H1 (cell line): Measurements from ENCODE around the gene DNAH1. TPM values are rescaled to one million over a fixed set of nuclear protein-coding genes. Genes with fewer than 3 reads are reported as not detected.

Source experiments
- CTCF ChIA-PET: fragments of 300-600 bp; sonication (Branson Sonifier 250); formaldehyde crosslinking; loops from one replicate; lab custom pipeline; 2021; ENCODE audit not compliant: partially characterized antibody; lab: Charles Lee
- POLR2A ChIA-PET: fragments of 300-600 bp; sonication (Branson Sonifier 250); formaldehyde crosslinking; loops from one replicate; lab custom pipeline; 2021; ENCODE audit warnings: inconsistent platforms; ENCODE audit not compliant: partially characterized antibody; lab: Charles Lee
- DNase-seq, 2 experiments: peaks; one replicate each; pipeline versions ENCODE4 v3.0.0 to v3.0.0-alpha.2; 2010 to 2022; ENCODE audit warnings: low spot score in 2 of 2, low read depth in 1 of 2, mixed read lengths in 1 of 2
- FAIRE-seq: peaks from 2 replicates; lab custom pipeline; 2011; peaks lifted over from hg19 to GRCh38; lab: Jason Lieb, UNC
- H2AFZ ChIP-seq: 2 replicates; pipeline ENCODE4 v1.8.1; 2012; ENCODE audit warnings: low read length, inconsistent platforms
- H2AK5ac ChIP-seq: 2 replicates; pipeline ENCODE4 v1.6.1; 2013; ENCODE audit warnings: low read depth, low read length
- H2BK120ac ChIP-seq: replicated peaks from 2 replicates; pipeline ENCODE3; 2013; ENCODE audit warnings: low read depth, low read length, inconsistent platforms
- H2BK12ac ChIP-seq: 2 replicates; pipeline ENCODE4 v1.6.1; 2013; ENCODE audit warnings: low read depth, low read length
- H2BK15ac ChIP-seq: 2 replicates; pipeline ENCODE4 v1.6.1; 2013; ENCODE audit warnings: low read length
- H2BK20ac ChIP-seq: 2 replicates; pipeline ENCODE4 v1.6.1; 2013; ENCODE audit warnings: low read length
- H2BK5ac ChIP-seq: 2 replicates; pipeline ENCODE4 v1.6.1; 2013; ENCODE audit warnings: low read depth, low read length
- H3K14ac ChIP-seq: 2 replicates; pipeline ENCODE4 v1.6.1; 2013; ENCODE audit warnings: inconsistent platforms; ENCODE audit not compliant: insufficient read length
- H3K18ac ChIP-seq: 2 replicates; pipeline ENCODE4 v1.6.1; 2013; ENCODE audit warnings: low read length; ENCODE audit errors: extremely low read depth
- H3K23ac ChIP-seq: 2 replicates; pipeline ENCODE4 v1.6.1; 2013; ENCODE audit warnings: inconsistent platforms; ENCODE audit not compliant: insufficient read length
- H3K23me2 ChIP-seq: 2 replicates; pipeline ENCODE4 v1.6.1; 2013; ENCODE audit warnings: low read depth, low read length
- H3K27ac ChIP-seq: 2 replicates; pipeline ENCODE4 v1.6.1; 2011; ENCODE audit warnings: low read depth, low read length, inconsistent platforms
- H3K27me3 ChIP-seq, 4 experiments: replicated peaks in 1 of 4; 1 replicate in 1 of 4; 2 replicates in 3 of 4; pipeline versions ENCODE4 v1.6.1 to v1.8.1; 2011 to 2013; ENCODE audit warnings: low read length in 3 of 4, mild to moderate bottlenecking in 3 of 4, inconsistent platforms in 2 of 4, mixed read lengths in 2 of 4, moderate library complexity in 1 of 4; ENCODE audit not compliant: control insufficient read depth in 3 of 4, insufficient read depth in 3 of 4; ENCODE audit errors: extremely low read depth in 1 of 4
- H3K36me3 ChIP-seq, 4 experiments: 2 replicates each; pipeline versions ENCODE4 v1.6.1 to v1.8.1; 2011 to 2013; ENCODE audit warnings: mild to moderate bottlenecking in 4 of 4, low read length in 3 of 4, moderate library complexity in 2 of 4, control low read depth in 1 of 4, inconsistent platforms in 1 of 4; ENCODE audit not compliant: insufficient read depth in 4 of 4, control insufficient read depth in 2 of 4
- H3K4ac ChIP-seq: replicated peaks from 2 replicates; pipeline ENCODE3; 2013; ENCODE audit warnings: low read length, low read depth, mixed read lengths, inconsistent platforms; ENCODE audit not compliant: insufficient read length
- H3K4me1 ChIP-seq, 4 experiments: replicated peaks in 1 of 4; 1 replicate in 1 of 4; 2 replicates in 3 of 4; pipeline versions ENCODE4 v1.6.1 to v1.8.1; 2011 to 2013; ENCODE audit warnings: low read length in 3 of 4, inconsistent platforms in 2 of 4, mixed read lengths in 1 of 4; ENCODE audit not compliant: insufficient read depth in 4 of 4, control insufficient read depth in 3 of 4
- H3K4me2 ChIP-seq, 2 experiments: 2 replicates each; pipeline versions ENCODE4 v1.6.1 to v1.8.1; 2011 to 2013; ENCODE audit warnings: low read depth in 2 of 2, low read length in 2 of 2, control low read depth in 1 of 2, inconsistent platforms in 1 of 2, mild to moderate bottlenecking in 1 of 2; ENCODE audit not compliant: insufficient read depth in 1 of 2
- H3K4me3 ChIP-seq, 4 experiments: fragments of 200-600, 300-600 bp in 1 of 4; sonication (generic), shearing (Covaris generic), sonication (Bioruptor Twin) in 1 of 4; 2 replicates each; pipeline versions ENCODE4 v1.5.1 to v1.8.1; 2011 to 2016; ENCODE audit warnings: low read length in 4 of 4, low read depth in 3 of 4, control low read depth in 2 of 4, inconsistent platforms in 2 of 4, mild to moderate bottlenecking in 2 of 4, mixed read lengths in 1 of 4, moderate library complexity in 1 of 4; ENCODE audit not compliant: insufficient read depth in 2 of 4; ENCODE audit errors: extremely low read depth in 1 of 4
- H3K56ac ChIP-seq: replicated peaks from 2 replicates; pipeline ENCODE3; 2013; ENCODE audit warnings: low read depth, mild to moderate bottlenecking, mixed read lengths, low read length, inconsistent platforms; ENCODE audit not compliant: insufficient read length
- H3K79me1 ChIP-seq: 2 replicates; pipeline ENCODE4 v1.6.1; 2013; ENCODE audit warnings: low read depth, low read length, control low read depth
- H3K79me2 ChIP-seq, 2 experiments: 2 replicates each; pipeline versions ENCODE4 v1.6.1 to v1.8.1; 2012 to 2013; ENCODE audit warnings: low read length in 2 of 2, mild to moderate bottlenecking in 2 of 2, inconsistent platforms in 1 of 2; ENCODE audit not compliant: insufficient read depth in 2 of 2, control insufficient read depth in 1 of 2
- H3K9ac ChIP-seq, 4 experiments: replicated peaks in 1 of 4; 1 replicate in 1 of 4; 2 replicates in 3 of 4; pipeline versions ENCODE4 v1.6.1 to v1.8.1; 2011 to 2013; ENCODE audit warnings: low read depth in 3 of 4, low read length in 3 of 4, control low read depth in 2 of 4, mild to moderate bottlenecking in 2 of 4, moderate library complexity in 2 of 4, inconsistent platforms in 1 of 4; ENCODE audit errors: extremely low read depth in 1 of 4
- H3K9me3 ChIP-seq, 2 experiments: 2 replicates each; pipeline versions ENCODE4 v1.6.1 to v1.8.1; 2012 to 2013; ENCODE audit warnings: mild to moderate bottlenecking in 2 of 2, moderate library complexity in 2 of 2, control low read depth in 1 of 2, inconsistent platforms in 1 of 2, low read depth in 1 of 2, low read length in 1 of 2, mixed read lengths in 1 of 2; ENCODE audit not compliant: insufficient read depth in 2 of 2
- H4K20me1 ChIP-seq, 2 experiments: replicated peaks in 1 of 2; 2 replicates each; pipeline versions ENCODE3 to v1.8.1; 2011 to 2013; ENCODE audit warnings: inconsistent platforms in 2 of 2, low read length in 2 of 2, mild to moderate bottlenecking in 1 of 2; ENCODE audit not compliant: insufficient read depth in 2 of 2, control insufficient read depth in 1 of 2
- H4K5ac ChIP-seq: 2 replicates; pipeline ENCODE4 v1.6.1; 2013; ENCODE audit warnings: low read length, low read depth, mixed read lengths, inconsistent platforms; ENCODE audit not compliant: insufficient read length
- H4K8ac ChIP-seq: 2 replicates; pipeline ENCODE4 v1.8.0; 2013; ENCODE audit warnings: mild to moderate bottlenecking, moderate library complexity, low read length, inconsistent platforms; ENCODE audit not compliant: insufficient read depth; ENCODE audit errors: extremely low read depth
- H4K91ac ChIP-seq: replicated peaks from 2 replicates; pipeline ENCODE3; 2013; ENCODE audit warnings: low read length, mixed read lengths, inconsistent platforms; ENCODE audit not compliant: insufficient read length
- ATF3 ChIP-seq: IDR thresholded peaks from 2 replicates; pipeline ENCODE4 v1.6.1; 2011; ENCODE audit warnings: low read depth, mild to moderate bottlenecking, low read length; ENCODE audit not compliant: insufficient read depth
- FOSL1 ChIP-seq: IDR thresholded peaks from 2 replicates; pipeline ENCODE4 v1.6.1; 2011; ENCODE audit warnings: mild to moderate bottlenecking, low read depth, low read length, moderate library complexity; ENCODE audit not compliant: insufficient read depth
- MAX ChIP-seq: IDR thresholded peaks from 2 replicates; pipeline ENCODE4 v1.6.1; 2012; ENCODE audit warnings: inconsistent platforms
- RFX5 ChIP-seq: IDR thresholded peaks from 2 replicates; pipeline ENCODE4 v1.6.1; 2011; ENCODE audit warnings: low read depth, low read length, improper control_type of control experiment, borderline replicate concordance
- RXRA ChIP-seq: IDR thresholded peaks from 2 replicates; pipeline ENCODE4 v1.6.1; 2011; ENCODE audit warnings: low read depth, mild to moderate bottlenecking, low read length, moderate library complexity; ENCODE audit not compliant: insufficient read depth
- SP1 ChIP-seq: IDR thresholded peaks from 2 replicates; pipeline ENCODE4 v1.6.1; 2011; ENCODE audit warnings: low read depth, low read length
- SP2 ChIP-seq: IDR thresholded peaks from 2 replicates; pipeline ENCODE4 v1.6.1; 2012; ENCODE audit warnings: mild to moderate bottlenecking, low read length, inconsistent platforms
- SRF ChIP-seq: IDR thresholded peaks from 2 replicates; pipeline ENCODE4 v1.6.1; 2011; ENCODE audit warnings: mild to moderate bottlenecking, low read depth, low read length, moderate library complexity
- TCF12 ChIP-seq: IDR thresholded peaks from 2 replicates; pipeline ENCODE4 v1.6.1; 2011; ENCODE audit warnings: low read depth, mild to moderate bottlenecking, low read length
- WGBS, 2 experiments: shearing (Covaris generic) in 1 of 2; methylation state at CpG; one replicate each; pipeline versions ENCODE4 v1.1.6 to v1.1.7; 2013 to 2015; ENCODE audit warnings: low lambda C conversion rate in 2 of 2, mixed read lengths in 2 of 2, inconsistent platforms in 1 of 2, low coverage in 1 of 2, missing lambda C conversion rate in 1 of 2; ENCODE audit not compliant: insufficient replicate concordance in 2 of 2, insufficient coverage in 1 of 2, insufficient read length in 1 of 2; ENCODE audit errors: extremely low coverage in 1 of 2, missing lambda C conversion rate in 1 of 2; 5-methylcytosine and 5-hydroxymethylcytosine counted together
- polyA plus RNA-seq, 7 experiments: library from polyadenylated mRNA; depleted of rRNA in 3 of 7; stranded (reverse) in 5 of 7; unstranded in 2 of 7; fragments of >200 nt in 5 of 7; fragments of 200-250 nt in 2 of 7; gene quantifications; 1 replicate in 5 of 7; 2 replicates in 1 of 7; 4 replicates in 1 of 7; pipeline versions ENCODE4 v1.2.1 to v1.2.3, GENCODE V29; 2011 to 2013; ENCODE audit warnings: missing spikeins in 2 of 7, mixed read lengths in 2 of 7
- total RNA-seq: library from RNA; stranded (reverse); fragmentation: NEBNext Ultra II Directional; extraction: Animal tissue kit (Norgen Biotek cat#: 25700); gene quantifications from 2 replicates; pipeline ENCODE4 v1.2.1, GENCODE V29; 2021

Gene DNAH1
- total and polyA plus RNA-seq, 2 of the 8 experiments (the other 6 are each of a cell fraction or from before 2014, with no cell fraction given), result 1.0 to 1.5 TPM

GRCh38 chr3:52367891-52368880, 52.1 kb downstream of the DNAH1 start:
- peak overlapping the region; percentile 66 for H2AFZ ChIP-seq
- peak overlapping the region; percentile 62 for H4K91ac ChIP-seq
- H3K79me2 ChIP-seq, result no peaks in the 10 kb centered on the region
- no peak overlapping the region for H3K23ac ChIP-seq
- no peak overlapping the region for H3K4ac ChIP-seq
- CTCF ChIA-PET, result interaction anchor here (0.6 to 13.8 kb wide), 11 partner anchors 8 to 250 kb away, joined by 3 to 271 read pairs (median 5); partner anchors contain the start of gene SEMA3G
- H3K56ac ChIP-seq, result no peak overlapping the region
- no peak for FAIRE-seq
- no peak overlapping the region for H2BK20ac ChIP-seq
- no peaks in the 10 kb centered on the region for H3K23me2 ChIP-seq
- no peak overlapping the region for H4K8ac ChIP-seq
- peaks cover 0 to 13% (median 4%) of the 10 kb centered on the region in 4 experiments; a peak in 4 of 7 replicates for H3K4me1 ChIP-seq
- H3K9ac ChIP-seq, result 0 out of 7 replicates have a peak overlapping the region, but pooled peaks of 1 of the 4 experiments have one; percentile 24
- H3K4me2 ChIP-seq, result peak overlapping the region; percentile 20 to 31; a peak in 1 of 4 replicates
- peak overlapping the region; percentile 92 for H2BK12ac ChIP-seq
- H4K20me1 ChIP-seq, result no peaks in the 10 kb centered on the region
- WGBS, 2 experiments, result 69% methylated on average over 19 of the region's 19 CpGs; no CpG with 5 or more reads in 1 of the 2 experiments
- peak overlapping the region; percentile 60; the same call in 1 of the 2 replicates for H3K18ac ChIP-seq
- H2BK15ac ChIP-seq, result peak overlapping the region; percentile 92
- H2AK5ac ChIP-seq, result no peak overlapping the region
- H3K9me3 ChIP-seq, result no peaks in the 10 kb centered on the region
- H2BK5ac ChIP-seq, result peak overlapping the region; percentile 52; the same call in 1 of the 2 replicates
- no peak overlapping the region for H3K27ac ChIP-seq
- no peak overlapping the region for H3K14ac ChIP-seq
- no peaks in the 10 kb centered on the region for H3K79me1 ChIP-seq
- H3K27me3 ChIP-seq, result peaks cover 0 to 1% (median 0%) of the 10 kb centered on the region in 4 experiments; a peak in 2 of 7 replicates
- no peaks in the 10 kb centered on the region for H3K36me3 ChIP-seq
- no peak overlapping the region for H2BK120ac ChIP-seq
- no peak for DNase-seq
- H4K5ac ChIP-seq, result no peak overlapping the region
- POLR2A ChIA-PET, result interaction anchor here (1.3 kb wide), 1 partner anchor 15 kb away, joined by 4 read pairs; no protein-coding TSS in a partner anchor
- no peak overlapping the region for H3K4me3 ChIP-seq
- TF ChIP-seq ATF3, result no peak
- TF ChIP-seq MAX, result no peak
- no peak for TF ChIP-seq RFX5
- TF ChIP-seq SRF, result no peak
- TF ChIP-seq RXRA, result no peak
- TF ChIP-seq SP1, result no peak
- no peak for TF ChIP-seq FOSL1
- TF ChIP-seq TCF12, result no peak
- TF ChIP-seq SP2, result no peak
